ENCODE results near the gene LRRK2. TPM values are rescaled to one million over a fixed set of nuclear protein-coding genes. Genes with fewer than 3 reads are reported as not detected.

Gene LRRK2
- total and polyA plus RNA-seq, 3 donors from 2014 or later, result 3.4 to 6.2 (median 5.1) TPM

DNA sequence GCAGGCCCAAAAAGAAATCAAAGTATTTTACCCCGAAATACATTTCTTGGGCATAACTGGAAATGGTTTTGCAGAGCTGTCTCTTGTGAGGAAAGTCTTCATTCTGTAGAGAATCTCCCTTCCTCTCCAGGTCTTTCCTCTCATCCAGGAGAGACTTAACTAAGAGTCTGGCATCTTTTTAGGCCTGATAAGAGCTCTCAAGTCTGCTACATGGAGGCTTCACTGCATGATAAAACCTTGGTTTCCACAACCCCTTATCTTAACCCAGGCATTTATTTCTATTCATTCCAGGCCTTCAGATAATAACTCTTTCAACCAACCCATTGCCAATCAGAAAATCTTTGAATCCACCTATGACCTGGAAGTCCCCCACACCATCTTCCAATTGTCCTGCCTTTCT is 41.1 kb upstream of the LRRK2 start:
- DNase-seq, result no peak
- intact Hi-C loops (cut with DNase I; ENCODE audit: low total_unique reads), result no loop called here
- TF ChIP-seq POLR2A (IDR thresholded peaks at IDR 0.05), result no peak
- TF ChIP-seq, protein P1, sequence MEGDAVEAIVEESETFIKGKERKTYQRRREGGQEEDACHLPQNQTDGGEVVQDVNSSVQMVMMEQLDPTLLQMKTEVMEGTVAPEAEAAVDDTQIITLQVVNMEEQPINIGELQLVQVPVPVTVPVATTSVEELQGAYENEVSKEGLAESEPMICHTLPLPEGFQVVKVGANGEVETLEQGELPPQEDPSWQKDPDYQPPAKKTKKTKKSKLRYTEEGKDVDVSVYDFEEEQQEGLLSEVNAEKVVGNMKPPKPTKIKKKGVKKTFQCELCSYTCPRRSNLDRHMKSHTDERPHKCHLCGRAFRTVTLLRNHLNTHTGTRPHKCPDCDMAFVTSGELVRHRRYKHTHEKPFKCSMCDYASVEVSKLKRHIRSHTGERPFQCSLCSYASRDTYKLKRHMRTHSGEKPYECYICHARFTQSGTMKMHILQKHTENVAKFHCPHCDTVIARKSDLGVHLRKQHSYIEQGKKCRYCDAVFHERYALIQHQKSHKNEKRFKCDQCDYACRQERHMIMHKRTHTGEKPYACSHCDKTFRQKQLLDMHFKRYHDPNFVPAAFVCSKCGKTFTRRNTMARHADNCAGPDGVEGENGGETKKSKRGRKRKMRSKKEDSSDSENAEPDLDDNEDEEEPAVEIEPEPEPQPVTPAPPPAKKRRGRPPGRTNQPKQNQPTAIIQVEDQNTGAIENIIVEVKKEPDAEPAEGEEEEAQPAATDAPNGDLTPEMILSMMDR (IDR thresholded peaks at IDR 0.05), result no peak
- H3K36me3 ChIP-seq (ENCODE audit: low read depth, missing control alignments), result no peaks in the 10 kb centered on the region
- H3K27ac ChIP-seq, result no peak overlapping the region
- no peaks in the 10 kb centered on the region for H3K4me1 ChIP-seq
- no peaks in the 10 kb centered on the region for H3K27me3 ChIP-seq
- 94 to 100% methylated on average over 1 of the region's 1 CpG for WGBS, 2 donors
- H3K4me3 ChIP-seq, result no peak overlapping the region
- no peaks in the 10 kb centered on the region for H3K9me3 ChIP-seq

GRCh38 chr12:40184493-40185302 is 40.1 kb upstream of the LRRK2 start:
- no peak for DNase-seq
- Histone ChIP-seq H3K36me3 (ENCODE audit: low read depth, missing control alignments) (no peaks in the 10 kb centered on the region), H3K4me1 (no peaks in the 10 kb centered on the region), H3K4me3 (no peak overlapping the region), H3K9me3 (no peaks in the 10 kb centered on the region), H3K27me3 (no peaks in the 10 kb centered on the region), H3K27ac (no peak overlapping the region)
- WGBS, 2 donors, result 75 to 81% methylated on average over 4 of the region's 4 CpGs
- intact Hi-C loops (cut with DNase I; ENCODE audit: low total_unique reads), result no loop called here
- TF ChIP-seq, protein P1 (IDR thresholded peaks at IDR 0.05), result no peak

DNA sequence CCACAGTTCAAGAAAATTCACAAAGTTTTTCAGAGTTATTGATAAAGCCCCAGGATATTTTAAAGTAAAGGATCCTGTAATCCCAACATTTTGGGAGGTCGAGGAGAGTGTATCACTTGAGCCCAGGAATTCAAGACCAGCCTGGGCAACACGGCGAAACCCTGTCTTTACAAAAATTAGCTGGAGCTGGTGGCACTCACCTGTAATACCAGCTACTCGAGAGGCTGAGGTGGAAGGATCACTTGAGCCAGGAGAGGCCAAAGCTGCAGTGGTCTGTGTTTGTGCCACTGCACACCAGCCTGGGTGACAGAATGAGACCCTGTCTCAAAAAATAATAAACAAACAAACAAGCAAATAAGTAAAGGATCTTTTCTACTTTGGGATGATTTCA is 39.5 kb upstream of the LRRK2 start:
- Histone ChIP-seq H3K27me3 (no peaks in the 10 kb centered on the region), H3K4me3 (no peak overlapping the region), H3K36me3 (ENCODE audit: low read depth, missing control alignments) (no peaks in the 10 kb centered on the region), H3K4me1 (no peaks in the 10 kb centered on the region), H3K27ac (no peak overlapping the region), H3K9me3 (no peaks in the 10 kb centered on the region)
- no peak for DNase-seq
- 89 to 95% methylated on average over 4 of the region's 4 CpGs for WGBS, 2 donors
- intact Hi-C loops (cut with DNase I; ENCODE audit: low total_unique reads), result no loop called here
- TF ChIP-seq, protein P1 (IDR thresholded peaks at IDR 0.05), result no peak
- TF ChIP-seq POLR2A (IDR thresholded peaks at IDR 0.05), result no peak

GRCh38 chr12:40188558-40189320 is 36.1 kb upstream of the LRRK2 start:
- Histone ChIP-seq H3K4me3 (no peak overlapping the region), H3K27ac (no peak overlapping the region), H3K9me3 (no peaks in the 10 kb centered on the region), H3K27me3 (no peaks in the 10 kb centered on the region), H3K4me1 (no peaks in the 10 kb centered on the region), H3K36me3 (ENCODE audit: low read depth, missing control alignments) (no peaks in the 10 kb centered on the region)
- DNase-seq, result no peak
- no peak for TF ChIP-seq POLR2A (IDR thresholded peaks at IDR 0.05)
- TF ChIP-seq, protein P1 (IDR thresholded peaks at IDR 0.05), result no peak
- intact Hi-C loops (cut with DNase I; ENCODE audit: low total_unique reads), result no loop called here
- 86 to 93% methylated on average over 6 of the region's 6 CpGs for WGBS, 2 donors
